HG03439 (cell line): ENCODE results near the gene TAF4.
"Not testable (repeated sequence)": the region's sequence is repeated elsewhere in the genome, so short reads cannot be mapped to it uniquely, and the experiment has no call there.

ENCODE experiments used
- ATAC-seq: cut with Tn5 transposase; IDR thresholded peaks from one replicate; pipeline ENCODE4 v1.9.1; 2021; ENCODE audit warnings: mild to moderate bottlenecking, moderate library complexity; ENCODE audit not compliant: unreplicated experiment

TAF4 gene, protein sequence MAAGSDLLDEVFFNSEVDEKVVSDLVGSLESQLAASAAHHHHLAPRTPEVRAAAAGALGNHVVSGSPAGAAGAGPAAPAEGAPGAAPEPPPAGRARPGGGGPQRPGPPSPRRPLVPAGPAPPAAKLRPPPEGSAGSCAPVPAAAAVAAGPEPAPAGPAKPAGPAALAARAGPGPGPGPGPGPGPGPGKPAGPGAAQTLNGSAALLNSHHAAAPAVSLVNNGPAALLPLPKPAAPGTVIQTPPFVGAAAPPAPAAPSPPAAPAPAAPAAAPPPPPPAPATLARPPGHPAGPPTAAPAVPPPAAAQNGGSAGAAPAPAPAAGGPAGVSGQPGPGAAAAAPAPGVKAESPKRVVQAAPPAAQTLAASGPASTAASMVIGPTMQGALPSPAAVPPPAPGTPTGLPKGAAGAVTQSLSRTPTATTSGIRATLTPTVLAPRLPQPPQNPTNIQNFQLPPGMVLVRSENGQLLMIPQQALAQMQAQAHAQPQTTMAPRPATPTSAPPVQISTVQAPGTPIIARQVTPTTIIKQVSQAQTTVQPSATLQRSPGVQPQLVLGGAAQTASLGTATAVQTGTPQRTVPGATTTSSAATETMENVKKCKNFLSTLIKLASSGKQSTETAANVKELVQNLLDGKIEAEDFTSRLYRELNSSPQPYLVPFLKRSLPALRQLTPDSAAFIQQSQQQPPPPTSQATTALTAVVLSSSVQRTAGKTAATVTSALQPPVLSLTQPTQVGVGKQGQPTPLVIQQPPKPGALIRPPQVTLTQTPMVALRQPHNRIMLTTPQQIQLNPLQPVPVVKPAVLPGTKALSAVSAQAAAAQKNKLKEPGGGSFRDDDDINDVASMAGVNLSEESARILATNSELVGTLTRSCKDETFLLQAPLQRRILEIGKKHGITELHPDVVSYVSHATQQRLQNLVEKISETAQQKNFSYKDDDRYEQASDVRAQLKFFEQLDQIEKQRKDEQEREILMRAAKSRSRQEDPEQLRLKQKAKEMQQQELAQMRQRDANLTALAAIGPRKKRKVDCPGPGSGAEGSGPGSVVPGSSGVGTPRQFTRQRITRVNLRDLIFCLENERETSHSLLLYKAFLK

DNA sequence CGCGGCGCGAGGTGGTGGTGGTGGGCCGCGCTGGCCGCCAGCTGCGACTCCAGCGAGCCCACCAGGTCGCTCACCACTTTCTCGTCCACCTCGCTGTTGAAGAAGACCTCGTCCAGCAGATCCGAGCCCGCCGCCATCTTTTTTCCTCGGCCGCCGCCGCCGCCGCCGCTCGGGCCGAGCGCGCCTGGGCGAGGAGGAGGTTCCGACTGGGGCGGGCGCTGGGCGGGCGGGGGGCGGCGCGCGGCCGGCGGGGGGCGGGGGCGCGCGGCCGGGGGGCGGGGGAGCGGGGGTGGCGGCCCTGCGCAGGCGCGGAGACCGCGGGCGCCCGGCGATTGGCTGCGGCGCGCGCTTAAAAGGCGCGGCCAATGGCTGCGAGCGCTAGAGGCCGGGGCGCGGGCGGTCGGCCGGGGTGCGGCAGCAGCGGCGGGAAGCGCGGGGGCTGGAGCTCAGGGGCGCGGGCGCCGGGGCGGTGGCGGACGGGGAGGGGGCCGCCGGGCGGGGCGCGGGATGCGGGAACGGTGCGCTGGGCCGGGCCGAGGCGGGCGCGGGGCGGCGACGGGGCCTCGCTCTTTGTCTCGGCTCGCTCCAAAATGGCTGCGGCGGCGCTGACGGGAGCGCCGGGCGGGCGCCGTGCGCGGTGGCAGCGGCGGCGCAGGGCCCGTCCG is at the start of gene TAF4:
Gene TAF4 (minus strand): TSS at position 208 of the 665 bp plus-strand sequence. CDS start 71 bp downstream, at position 137.
- peak; percentile 69 for ATAC-seq

DNA sequence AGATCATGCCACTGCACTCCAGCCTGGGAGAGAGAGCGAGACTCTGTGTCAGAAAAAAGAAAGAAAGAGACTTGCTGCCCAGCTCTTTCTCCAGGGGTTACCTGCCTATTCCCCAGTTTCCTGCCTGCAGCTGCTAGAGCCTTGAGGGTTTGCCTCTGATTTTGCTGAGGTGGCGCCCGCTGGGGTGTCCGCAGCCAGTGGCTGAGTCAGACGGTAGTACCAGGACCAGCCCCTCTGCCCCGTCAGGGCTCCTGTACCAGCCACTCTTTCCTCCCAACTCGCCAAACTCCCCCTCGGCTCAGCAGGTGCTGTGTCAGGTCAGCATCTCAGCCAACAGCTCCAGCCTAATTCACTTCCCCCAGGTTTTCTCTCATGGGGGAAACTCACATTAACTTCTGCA is 49.2 kb upstream of the TAF4 start:
- ATAC-seq: no peak

DNA sequence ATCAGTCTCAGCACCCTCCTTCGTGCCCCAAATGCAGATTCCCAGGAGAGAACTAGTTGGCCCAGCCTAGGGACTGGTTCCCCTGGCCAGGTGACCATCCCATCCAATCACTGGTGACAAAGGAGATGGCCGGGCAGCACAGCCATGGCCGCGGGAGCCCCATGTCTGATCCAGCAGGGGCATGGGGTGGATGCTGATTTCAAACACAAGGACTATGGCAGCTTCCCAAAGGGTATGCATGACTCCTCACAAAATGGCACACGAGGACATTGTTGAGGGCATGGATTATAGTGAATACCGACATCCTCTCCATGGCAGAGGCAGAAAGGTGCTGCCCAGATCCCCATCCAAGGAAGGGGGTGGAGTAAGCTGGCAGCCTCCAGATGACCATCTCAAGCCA is 46.7 kb upstream of the TAF4 start:
- ATAC-seq: no peak

DNA sequence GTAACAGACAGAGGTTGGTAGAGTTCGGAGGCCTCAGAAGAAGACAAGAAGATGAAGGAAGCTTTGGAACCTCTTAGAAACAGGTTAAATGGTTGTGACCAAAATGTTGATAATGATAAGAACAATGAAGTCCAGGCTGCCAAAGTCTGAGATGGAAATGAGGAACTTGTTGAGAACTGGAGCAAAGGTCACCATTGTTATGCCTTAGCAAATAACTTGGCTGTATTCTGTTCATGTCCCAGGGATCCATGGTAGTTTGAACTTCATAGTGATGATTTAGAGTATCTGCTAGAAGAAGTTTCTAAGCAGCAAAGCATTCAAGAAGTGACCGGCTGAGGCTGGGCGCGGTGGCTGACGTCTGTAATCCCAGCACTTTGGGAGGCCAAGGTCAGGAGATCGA is 45.5 kb upstream of the TAF4 start:
- ATAC-seq: no peak

DNA sequence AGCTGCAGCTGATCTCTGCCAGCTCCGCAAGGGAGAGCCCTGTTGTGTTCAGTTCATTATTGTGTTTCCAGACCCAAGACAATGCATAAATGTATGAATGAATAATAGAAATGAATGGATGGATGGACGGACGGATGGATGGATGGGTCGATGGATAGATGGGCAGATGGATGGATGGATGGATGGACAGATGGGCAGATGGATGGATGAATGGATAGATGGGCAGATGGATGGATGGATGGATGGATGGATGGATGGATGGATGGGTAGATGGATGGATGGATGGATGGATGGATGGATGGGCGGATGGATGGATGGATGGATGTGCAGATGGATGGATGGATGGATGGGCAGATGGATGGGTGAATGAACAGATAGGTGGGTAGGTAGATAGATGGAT is 39.9 kb upstream of the TAF4 start:
- ATAC-seq: no peak

DNA sequence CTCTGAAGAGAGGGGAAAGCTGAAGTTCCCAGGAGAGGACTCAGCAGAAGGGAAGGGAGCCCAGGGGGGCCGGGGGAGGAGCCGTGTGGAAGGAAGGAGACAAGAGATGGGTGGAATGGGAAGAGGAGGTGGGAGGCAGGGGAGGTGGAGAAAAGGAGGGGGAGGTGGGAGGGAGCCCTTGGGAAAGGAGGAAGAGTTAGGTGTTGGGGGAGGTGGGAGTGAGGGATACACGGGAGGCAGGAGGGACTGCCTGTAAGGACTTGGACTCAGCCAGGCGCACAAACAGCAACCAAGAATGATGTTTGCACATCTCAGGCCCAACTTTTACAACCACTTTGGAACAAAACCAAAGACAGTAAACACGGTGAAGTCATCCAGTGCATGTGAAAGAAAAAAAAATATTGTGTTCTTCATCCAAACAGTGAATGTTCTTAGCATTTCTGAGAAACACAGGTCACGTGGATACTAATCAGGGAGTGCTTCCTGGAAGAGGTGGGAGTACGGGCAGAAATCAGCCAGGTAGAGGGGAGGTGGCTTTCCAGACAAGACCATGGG is 39.2 kb upstream of the TAF4 start:
- no peak for ATAC-seq

DNA sequence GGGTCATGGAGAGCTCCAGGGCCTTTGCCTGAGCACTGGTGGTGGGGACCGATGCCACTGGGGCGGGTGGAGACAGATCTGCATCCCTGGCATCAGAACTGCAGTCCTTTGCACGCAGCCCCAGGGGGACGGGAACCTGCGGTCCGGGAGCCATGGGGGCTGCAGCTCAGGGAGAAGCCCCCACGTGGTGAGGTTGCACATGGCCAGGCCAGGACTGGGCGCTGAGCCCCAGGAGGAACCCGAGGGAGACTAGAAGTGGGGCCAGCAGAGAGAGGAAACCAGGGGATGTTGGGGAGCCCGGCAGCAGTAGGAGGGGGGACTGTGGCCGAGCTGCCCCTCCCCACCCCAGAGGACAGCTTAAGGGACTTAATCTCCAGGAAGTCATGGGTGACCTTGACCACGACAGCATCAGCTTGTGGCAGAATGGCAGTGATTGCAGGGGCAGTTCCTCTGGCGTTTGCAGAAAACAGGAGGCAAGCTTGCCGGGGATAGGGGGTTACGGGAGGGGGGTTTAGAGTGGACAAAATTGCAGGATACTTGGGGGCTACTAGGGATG is 38.6 kb upstream of the TAF4 start:
- ATAC-seq: no peak

DNA sequence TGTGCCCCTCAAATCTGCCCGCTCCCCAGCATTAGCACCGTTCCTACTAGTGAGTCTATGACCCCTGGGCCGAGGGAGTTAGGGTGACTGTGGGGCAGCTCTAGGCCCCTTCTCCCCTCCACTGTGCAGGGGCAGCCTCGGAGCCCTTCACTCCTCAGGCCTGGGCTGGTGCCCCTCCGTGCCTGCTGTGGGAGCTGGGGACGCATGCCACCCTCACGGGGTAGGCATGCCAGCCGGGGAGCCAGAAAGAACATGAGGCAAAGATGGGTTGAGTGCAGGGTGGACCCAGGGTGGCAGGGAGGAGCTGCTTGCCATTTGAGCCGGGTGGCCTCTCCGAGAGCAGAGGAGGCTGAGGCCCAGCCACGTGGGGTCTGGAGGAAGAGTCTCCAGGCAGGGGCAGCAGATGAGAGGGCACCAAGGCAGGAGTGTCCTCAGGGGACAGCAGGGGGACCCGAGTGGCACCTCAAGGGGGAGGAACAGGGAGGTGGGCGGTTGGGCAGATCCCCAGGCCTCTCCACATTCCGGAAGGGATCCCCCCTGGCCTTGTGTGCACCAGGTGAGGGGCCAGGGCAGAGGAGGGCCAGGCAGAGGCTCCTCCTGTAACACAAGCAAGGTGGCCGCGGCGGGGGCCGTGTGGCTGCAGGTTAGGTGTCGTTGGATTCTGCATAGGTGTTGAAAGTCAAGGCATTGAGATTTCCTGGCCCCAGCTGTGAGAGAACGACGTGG is 38.0 kb upstream of the TAF4 start:
- ATAC-seq: no peak

DNA sequence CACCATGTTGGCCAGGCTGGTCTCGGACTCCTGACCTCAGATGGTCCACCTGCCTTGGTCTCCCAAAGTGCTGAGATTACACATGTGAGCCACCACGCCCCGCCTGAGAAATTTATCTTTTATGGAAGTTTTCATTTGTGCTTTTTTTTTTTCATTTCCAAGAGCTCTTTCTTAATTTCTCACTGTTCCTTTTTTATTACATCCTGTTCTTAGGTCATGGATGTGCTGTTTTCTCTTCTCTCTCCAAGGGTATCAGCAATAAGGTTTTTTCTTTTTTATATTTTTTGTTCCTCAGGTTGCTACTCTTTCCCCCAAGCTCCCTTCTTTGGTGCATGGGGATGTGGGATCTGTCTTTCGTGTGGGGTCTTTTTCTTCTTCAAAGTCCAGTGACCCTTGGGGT is 35.4 kb upstream of the TAF4 start:
- no peak for ATAC-seq

DNA sequence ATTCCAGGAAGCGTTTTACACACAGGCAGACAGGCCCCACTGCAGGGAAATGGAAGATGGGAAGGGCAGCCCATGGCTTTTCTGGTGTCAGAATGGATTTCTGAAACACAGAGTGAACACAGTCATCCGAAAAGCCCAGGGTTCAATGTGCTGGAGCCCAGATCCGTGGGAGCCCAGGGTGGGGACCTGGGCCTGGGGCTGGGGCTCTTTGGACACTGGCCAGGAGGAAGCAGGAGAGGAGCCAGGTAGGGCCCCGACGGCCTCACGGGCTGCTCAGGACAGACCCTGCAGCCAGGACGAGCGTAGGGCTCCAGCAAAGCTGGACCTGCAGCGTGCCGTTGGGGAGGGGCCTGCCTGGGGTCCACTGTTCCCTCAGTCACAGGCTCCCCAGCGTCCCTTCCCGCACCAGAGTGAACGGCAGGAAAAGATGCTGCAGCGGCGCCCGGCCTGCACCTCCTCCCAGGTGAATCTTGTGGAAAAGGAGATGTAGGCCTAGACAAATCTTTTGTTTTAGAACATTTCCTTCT is 32.3 kb upstream of the TAF4 start:
- no peak for ATAC-seq

DNA sequence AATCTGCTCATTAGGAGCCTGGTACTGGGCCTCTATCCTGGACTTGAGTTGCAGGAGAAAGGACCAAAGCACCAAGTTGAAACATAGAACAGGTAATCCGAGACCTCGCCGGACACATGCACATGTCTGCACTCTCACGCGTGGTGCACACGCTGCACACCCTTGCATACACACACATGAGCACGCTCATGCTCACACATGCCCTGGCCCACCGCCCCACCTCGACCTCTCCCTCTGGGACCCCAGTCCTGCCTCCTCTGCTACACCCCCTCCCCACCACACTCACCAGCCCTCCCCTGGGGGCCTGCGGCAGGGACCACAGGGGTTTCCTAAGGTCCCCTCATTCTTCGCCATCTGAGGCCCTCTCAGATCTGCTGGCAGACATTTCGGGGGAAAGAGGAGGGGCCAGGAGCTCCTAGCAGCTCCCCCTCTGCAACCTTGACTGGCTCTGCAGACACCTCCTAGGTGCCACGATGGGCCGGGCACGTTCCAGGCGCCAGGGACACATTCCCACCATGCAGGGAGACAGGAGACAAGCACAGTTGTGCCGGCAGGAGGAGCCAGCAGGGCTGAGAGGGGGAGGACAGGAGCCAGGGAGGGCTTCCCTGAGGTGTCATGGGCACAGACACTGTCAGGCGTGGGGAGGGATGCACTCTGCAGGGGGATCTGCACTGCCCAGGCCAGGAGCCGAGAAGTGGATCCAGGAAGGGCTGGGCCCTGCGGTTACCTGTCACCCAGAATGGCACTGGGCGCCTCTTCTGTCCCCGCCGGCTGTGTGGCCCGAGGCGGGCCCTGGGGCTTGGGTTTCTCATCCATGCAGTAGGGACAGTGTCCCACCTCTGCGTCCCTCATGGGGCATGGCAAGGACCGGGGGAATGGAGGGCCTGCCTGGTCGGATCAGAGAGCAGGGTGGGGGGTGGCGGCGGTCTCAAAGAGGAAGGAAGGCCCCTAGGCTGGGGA is 31.0 kb upstream of the TAF4 start:
- no peak for ATAC-seq

DNA sequence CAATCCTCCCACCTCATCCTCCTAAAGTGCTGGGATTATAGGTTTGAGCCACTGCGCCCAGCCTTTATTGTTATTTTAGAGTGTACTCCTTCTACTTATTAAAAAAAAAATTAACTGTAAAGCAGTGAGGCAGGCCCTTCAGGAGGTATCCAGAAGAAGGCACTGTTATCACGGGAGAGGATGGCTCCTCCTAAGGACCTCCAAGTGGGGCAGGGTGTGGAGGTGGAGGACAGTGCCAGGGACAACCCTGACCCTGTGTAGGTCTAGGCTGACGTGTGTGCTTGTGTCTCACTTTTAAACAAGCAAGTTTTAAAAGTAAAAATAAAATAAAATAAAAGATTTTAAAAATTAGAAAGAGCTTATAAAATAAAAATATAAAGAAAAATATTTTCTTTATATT is 23.7 kb upstream of the TAF4 start:
- ATAC-seq: no peak

DNA sequence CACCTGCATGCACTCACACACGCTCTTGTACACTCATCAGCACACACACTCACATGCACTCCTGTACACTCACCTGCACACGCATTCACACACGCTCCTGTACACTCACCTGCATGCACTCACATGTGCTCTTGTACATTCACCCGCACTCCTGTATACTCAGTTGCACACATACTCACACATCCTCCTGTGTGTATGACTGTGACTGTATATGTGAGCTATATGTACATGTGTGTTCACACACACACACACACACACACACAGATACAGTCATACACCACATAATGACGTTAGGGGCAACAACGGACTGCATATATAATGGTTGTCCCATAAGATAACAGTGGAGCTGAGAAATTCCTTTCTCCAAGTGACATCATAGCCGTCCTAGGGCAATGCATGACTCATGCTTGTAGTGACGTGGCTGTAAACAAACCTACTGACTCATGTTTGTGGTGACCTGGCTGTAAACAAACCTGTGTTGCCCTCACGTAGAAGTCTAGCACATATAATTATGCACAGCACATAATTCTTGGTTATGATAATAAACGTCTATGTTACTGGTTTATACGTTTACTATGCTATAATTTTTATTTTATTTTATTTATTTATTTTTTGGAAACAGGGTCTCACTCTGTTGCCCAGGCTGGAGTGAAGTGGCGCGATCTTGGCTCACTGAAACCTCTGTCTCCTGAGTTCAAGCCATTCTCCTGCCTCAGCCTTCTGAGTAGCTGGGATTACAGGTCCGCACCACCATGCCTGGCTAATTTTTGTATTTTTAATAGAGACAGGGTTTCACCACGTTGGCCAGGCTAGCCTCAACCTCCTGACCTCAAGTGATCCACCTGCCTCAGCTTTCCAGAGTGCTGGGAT is 22.8 kb upstream of the TAF4 start:
- ATAC-seq: no peak

DNA sequence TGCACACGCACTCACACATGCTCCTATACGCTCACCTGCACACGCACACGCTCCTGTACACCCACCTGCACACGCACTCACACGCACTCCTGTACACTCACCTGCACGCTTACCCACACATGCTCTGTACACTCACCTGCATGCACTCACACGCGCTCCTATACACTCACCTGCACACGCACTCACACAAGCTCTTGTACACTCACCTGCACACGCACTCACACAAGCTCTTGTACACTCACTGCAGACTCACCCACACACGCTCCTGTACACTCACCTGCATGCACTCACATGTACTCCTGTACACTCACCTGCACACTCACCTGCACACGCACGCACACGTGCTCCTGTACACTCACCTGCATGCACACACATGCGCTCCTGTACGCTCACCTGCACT is 22.0 kb upstream of the TAF4 start:
- ATAC-seq: no peak

DNA sequence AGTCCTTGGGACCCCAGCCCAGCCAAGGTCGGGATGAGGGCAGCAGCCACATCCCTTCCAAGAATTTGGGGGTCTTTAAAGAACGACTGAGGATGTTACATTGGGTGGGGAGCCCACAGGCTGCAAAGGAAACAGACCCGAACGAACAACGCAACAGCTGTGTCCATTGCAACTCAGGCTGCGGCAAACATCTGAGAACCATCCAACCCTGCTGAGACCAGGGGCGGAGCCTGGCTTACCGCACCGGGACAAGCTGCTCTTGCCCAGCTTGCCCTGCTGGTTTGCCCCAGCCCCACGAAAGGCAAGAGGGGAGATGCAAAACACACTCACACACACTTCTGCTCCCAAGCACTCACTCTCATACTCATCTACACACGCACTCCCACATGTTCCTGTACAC is 21.5 kb upstream of the TAF4 start:
- ATAC-seq: no peak

DNA sequence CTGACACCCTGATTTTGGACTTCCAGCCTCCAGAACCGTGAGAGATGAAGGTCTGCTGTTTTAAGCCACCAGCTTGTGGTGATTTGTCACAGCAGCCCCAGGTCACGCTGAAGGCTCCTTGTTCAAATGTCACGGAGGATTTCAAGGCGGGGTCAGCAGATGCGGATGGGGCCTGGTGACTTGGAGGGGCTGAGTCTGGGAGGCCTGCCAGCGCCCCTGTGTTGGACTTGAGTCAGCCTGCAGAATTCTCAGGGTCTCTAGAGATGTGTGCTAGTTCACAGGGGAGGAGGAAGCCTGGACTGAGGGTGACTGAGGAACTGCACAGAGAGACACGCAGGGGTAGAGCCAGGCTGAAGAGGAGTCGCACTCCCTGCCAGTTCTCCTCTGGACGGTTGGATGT is 19.5 kb upstream of the TAF4 start:
- no peak for ATAC-seq

DNA sequence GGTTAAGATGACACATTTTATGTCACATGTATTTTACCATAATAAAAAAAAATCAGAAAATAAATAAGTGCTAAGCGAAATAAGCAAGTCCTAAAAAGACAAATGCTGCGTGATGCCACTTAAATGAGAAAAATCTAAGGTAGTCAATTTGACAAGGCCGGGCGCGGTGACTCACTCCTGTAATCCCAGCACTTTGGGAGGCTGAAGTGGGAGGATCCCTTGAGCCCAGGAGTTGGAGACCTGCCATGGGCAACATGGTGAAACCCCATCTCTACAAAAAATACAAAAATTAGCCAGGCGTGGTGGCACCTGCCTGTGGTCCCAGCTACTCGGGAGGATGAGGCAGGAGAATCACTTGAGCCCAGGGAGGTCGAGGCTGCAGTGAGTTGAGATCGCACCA is 18.5 kb upstream of the TAF4 start:
- ATAC-seq: not testable (repeated sequence)

DNA sequence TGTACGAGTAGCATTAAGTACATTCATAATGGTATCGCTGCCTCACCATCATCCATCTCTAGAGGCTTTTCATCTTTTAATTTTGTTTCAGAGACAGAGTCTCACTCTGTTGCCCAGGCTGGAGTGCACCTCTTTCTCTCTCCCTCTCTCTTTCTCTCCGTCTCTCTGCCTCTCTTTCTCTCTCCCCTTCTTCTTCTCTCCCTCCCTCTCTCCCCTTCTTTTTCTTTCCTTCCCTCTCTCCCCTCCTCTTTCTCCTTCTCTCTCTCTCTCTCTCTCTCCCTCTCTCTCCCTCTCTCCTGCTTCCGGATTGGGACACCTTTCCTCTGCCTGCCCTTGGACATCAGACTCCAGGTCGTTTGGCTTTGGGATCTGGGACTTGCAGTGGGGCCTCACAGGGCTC is 17.6 kb upstream of the TAF4 start:
- ATAC-seq: no peak
